Esophagus muscularis mucosa (tissue), 4 donors: ENCODE measurements around the gene WWOX. TPM values are rescaled to one million over a fixed set of nuclear protein-coding genes. Genes with fewer than 3 reads are reported as not detected.
A peak's percentile ranks its signal among the peaks of the same experiment; 100 is the strongest.

Source experiments
- DNase-seq: peaks from one replicate; pipeline ENCODE4 v3.0.0-alpha.2; 2017; ENCODE audit errors: extremely low spot score
- H3K27ac ChIP-seq, 4 donors: fragments of 200-600 bp; sonication (generic); replicated peaks in 1 of 4; 1 replicate in 3 of 4; 2 replicates in 1 of 4; pipeline ENCODE4 v1.5.1; 2016 to 2019; ENCODE audit warnings: mild to moderate bottlenecking in 1 of 4
- H3K27me3 ChIP-seq, 4 donors: fragments of 200-600 bp; sonication (generic); one replicate each; pipeline versions ENCODE4 v1.5.1 to v1.6.0; 2016 to 2019
- H3K36me3 ChIP-seq, 4 donors: fragments of 200-600 bp; sonication (generic); one replicate each; pipeline ENCODE4 v1.5.1; 2016 to 2019
- H3K4me1 ChIP-seq, 4 donors: fragments of 200-600 bp; sonication (generic); one replicate each; pipeline ENCODE4 v1.5.1; 2016 to 2019
- H3K4me3 ChIP-seq, 4 donors: fragments of 200-600 bp; sonication (generic); 1 replicate in 2 of 4; 2 replicates in 2 of 4; pipeline ENCODE4 v1.5.1; 2016 to 2019; ENCODE audit warnings: mild to moderate bottlenecking in 4 of 4, moderate library complexity in 1 of 4
- H3K9me3 ChIP-seq, 4 donors: fragments of 200-600 bp; sonication (generic); 1 replicate in 3 of 4; 2 replicates in 1 of 4; pipeline ENCODE4 v1.5.1; 2016 to 2019
- CTCF ChIP-seq, 3 experiments: fragments of 200-600 bp in 2 of 3; fragments of 450-650 bp in 1 of 3; sonication (generic) in 2 of 3; IDR thresholded peaks; one replicate each; pipeline ENCODE4 v1.5.1; 2017 to 2019; ENCODE audit warnings: antibody characterized with exemption in 3 of 3, mild to moderate bottlenecking in 2 of 3, moderate library complexity in 1 of 3
- EP300 ChIP-seq: sonication (generic); formaldehyde crosslinking; IDR thresholded peaks from one replicate; pipeline ENCODE4 v1.6.1; 2017; ENCODE audit warnings: antibody characterized with exemption
- POLR2A ChIP-seq: fragments of 450-650 bp; IDR thresholded peaks from one replicate; pipeline ENCODE4 v1.6.1; 2017; ENCODE audit warnings: antibody characterized with exemption, moderate library complexity, mild to moderate bottlenecking, low read depth
- POLR2AphosphoS5 ChIP-seq, 2 donors: sonication (generic); formaldehyde crosslinking; IDR thresholded peaks; one replicate each; pipeline ENCODE4 v1.6.1; 2017; ENCODE audit warnings: antibody characterized with exemption in 2 of 2
- WGBS: methylation state at CpG from one replicate; pipeline ENCODE4 v1.1.5; 2018; 5-methylcytosine and 5-hydroxymethylcytosine counted together
- intact Hi-C: fragments of 100-400 bp; cut with DNase I; formaldehyde crosslinking; loops from one replicate; pipeline ENCODE4 v1.15.1; 2023
- total RNA-seq, 4 donors: library from RNA; depleted of rRNA; stranded (reverse); fragments of >200 nt; gene quantifications; one replicate each; pipeline versions ENCODE4 v1.1.0 to v1.2.1, GENCODE V29; 2016

WWOX gene
- total RNA-seq, 4 donors from 2014 or later, result 14.4 to 27.8 (median 15.4) TPM

GRCh38 chr16:79163691-79164387 lies 1064.4 kb downstream of the WWOX start:
- peaks cover 0 to 9% (median 2%) of the 10 kb centered on the region in 4 donors for H3K9me3 ChIP-seq
- H3K36me3 ChIP-seq, result no peaks in the 10 kb centered on the region
- H3K27me3 ChIP-seq, result no peaks in the 10 kb centered on the region
- intact Hi-C loops, result no loop called here
- no peak for DNase-seq
- 69% methylated on average over 13 of the region's 13 CpGs for WGBS
- TF ChIP-seq POLR2AphosphoS5 (IDR thresholded peaks at IDR 0.05) (no peak), CTCF (IDR thresholded peaks at IDR 0.05) (no peak), POLR2A (no peak), EP300 (no peak)
- H3K4me3 ChIP-seq, result peak overlapping the region in 2 of 4 donors; percentile 14 to 28
- no peak overlapping the region for H3K27ac ChIP-seq
- peaks cover 0 to 8% (median 0%) of the 10 kb centered on the region in 4 donors for H3K4me1 ChIP-seq

GRCh38 chr16:79164388-79164995 lies 1065.0 kb downstream of the WWOX start:
- Histone ChIP-seq H3K27ac (no peak overlapping the region), H3K9me3 (peaks cover 0 to 9% (median 2%) of the 10 kb centered on the region in 4 donors), H3K4me1 (peaks cover 0 to 14% (median 0%) of the 10 kb centered on the region in 4 donors), H3K4me3 (no peak overlapping the region), H3K36me3 (no peaks in the 10 kb centered on the region), H3K27me3 (no peaks in the 10 kb centered on the region)
- DNase-seq, result no peak
- intact Hi-C loops, result no loop called here
- 84% methylated on average over 10 of the region's 10 CpGs for WGBS
- no peak for TF ChIP-seq POLR2AphosphoS5 (IDR thresholded peaks at IDR 0.05)
- no peak for TF ChIP-seq EP300
- no peak for TF ChIP-seq CTCF (IDR thresholded peaks at IDR 0.05)
- TF ChIP-seq POLR2A, result no peak

DNA sequence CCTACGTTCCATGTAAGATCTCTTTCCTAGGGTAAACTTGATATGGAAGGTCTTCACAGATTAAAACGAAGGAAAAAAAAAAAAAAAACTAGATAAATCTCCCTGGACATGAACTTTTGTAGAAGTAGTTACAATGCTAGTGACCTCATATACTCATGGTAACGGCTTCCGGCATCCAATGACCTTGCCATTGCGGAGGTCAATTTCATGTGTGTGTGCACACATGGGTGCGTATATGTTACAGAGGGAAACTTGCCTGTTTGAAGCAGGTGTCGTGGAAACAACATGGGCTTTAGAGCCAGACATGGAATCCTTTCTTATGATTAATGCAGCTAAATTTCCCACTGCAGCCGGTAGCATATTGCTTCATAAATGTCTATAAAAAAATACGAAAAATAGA lies 1065.6 kb downstream of the WWOX start:
- 88% methylated on average over 9 of the region's 9 CpGs for WGBS
- Histone ChIP-seq H3K4me1 (peaks cover 0 to 20% (median 0%) of the 10 kb centered on the region in 4 donors), H3K36me3 (no peaks in the 10 kb centered on the region), H3K9me3 (peaks cover 0 to 9% (median 2%) of the 10 kb centered on the region in 4 donors), H3K4me3 (no peak overlapping the region), H3K27me3 (no peaks in the 10 kb centered on the region), H3K27ac (no peak overlapping the region)
- intact Hi-C loops, result no loop called here
- DNase-seq, result no peak
- TF ChIP-seq EP300 (no peak), CTCF (IDR thresholded peaks at IDR 0.05) (no peak), POLR2AphosphoS5 (IDR thresholded peaks at IDR 0.05) (no peak), POLR2A (no peak)

GRCh38 chr16:79165506-79165905 lies 1066.1 kb downstream of the WWOX start:
- WGBS, result 89% methylated on average over 9 of the region's 9 CpGs
- peaks cover 0 to 24% (median 1%) of the 10 kb centered on the region in 4 donors for H3K4me1 ChIP-seq
- H3K9me3 ChIP-seq, result peaks cover 0 to 9% (median 2%) of the 10 kb centered on the region in 4 donors
- no peaks in the 10 kb centered on the region for H3K36me3 ChIP-seq
- H3K4me3 ChIP-seq, result no peak overlapping the region
- no peak overlapping the region for H3K27ac ChIP-seq
- no peak for DNase-seq
- intact Hi-C loops, result no loop called here
- TF ChIP-seq POLR2AphosphoS5 (IDR thresholded peaks at IDR 0.05) (no peak), POLR2A (no peak), EP300 (no peak), CTCF (IDR thresholded peaks at IDR 0.05) (no peak)
- H3K27me3 ChIP-seq, result no peaks in the 10 kb centered on the region
